GM12873 (cell line): ENCODE data around the gene CDH13.

Experiments
- CTCF ChIP-seq: IDR thresholded peaks from 2 replicates; pipeline ENCODE4 v1.5.1; 2012; ENCODE audit warnings: low read depth, mild to moderate bottlenecking, moderate library complexity, low read length, control low read depth; ENCODE audit not compliant: insufficient read depth; ENCODE audit errors: missing control alignments

Gene CDH13

DNA sequence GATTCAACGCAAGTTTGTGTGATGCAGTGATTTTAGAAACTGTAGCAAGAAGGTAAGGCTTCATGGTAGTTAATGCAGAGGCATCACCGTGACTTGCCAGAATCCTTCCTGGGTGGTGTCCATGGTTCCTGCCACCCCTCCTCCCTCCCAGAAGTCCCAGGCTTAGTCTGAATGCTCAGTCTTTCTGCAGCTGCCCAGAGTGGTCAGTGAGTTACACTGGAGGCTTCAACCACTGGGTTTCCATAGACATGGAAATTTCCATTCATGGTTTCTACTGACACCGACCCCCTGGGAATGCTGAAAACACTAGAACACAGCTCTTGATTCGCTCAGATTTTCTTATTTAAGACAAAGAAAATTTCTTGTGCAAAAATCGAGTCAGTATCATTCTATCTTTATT, 1021.6 kb downstream of the CDH13 start:
- TF ChIP-seq CTCF: no peak

DNA sequence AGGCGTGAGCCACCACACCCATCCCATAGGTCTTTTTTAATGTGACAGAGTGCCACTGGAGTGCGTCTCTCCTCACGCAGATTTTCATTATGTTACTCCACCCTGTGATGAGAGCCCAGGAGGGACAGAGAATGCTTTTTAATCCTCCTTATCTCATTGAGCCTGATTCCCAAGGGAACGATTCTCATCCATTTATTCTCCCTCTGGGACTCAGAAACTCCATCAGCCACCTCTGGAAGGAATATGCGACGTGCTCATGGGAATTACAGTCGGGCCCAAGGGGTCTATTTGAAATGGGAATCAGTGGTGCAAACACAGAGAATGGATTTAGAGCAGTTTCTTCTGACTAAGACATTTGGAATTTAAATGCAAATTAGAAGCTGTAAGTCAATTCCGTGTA, 1025.1 kb downstream of the CDH13 start:
- no peak for TF ChIP-seq CTCF

GRCh38 chr16:83652943-83653342, 1026.2 kb downstream of the CDH13 start:
- no peak for TF ChIP-seq CTCF

DNA sequence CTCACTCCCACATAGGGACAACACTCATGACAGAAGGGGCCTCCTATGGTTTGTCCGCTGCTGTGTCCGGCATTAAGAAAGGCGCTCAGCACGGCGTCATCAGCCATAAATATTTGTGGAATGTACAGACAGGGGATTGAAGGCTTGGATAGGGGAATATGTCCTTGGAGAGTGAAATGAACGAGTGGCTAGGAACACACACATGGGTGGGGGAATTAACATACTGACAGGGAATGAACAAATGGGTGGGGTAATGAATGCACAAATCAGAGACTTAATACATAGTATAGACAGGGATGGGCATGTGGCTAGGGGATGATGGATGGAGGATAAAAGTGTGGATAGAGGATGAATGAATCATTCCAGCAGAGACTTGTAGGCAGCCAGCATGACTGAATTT, 1027.0 kb downstream of the CDH13 start:
- TF ChIP-seq CTCF: no peak

DNA sequence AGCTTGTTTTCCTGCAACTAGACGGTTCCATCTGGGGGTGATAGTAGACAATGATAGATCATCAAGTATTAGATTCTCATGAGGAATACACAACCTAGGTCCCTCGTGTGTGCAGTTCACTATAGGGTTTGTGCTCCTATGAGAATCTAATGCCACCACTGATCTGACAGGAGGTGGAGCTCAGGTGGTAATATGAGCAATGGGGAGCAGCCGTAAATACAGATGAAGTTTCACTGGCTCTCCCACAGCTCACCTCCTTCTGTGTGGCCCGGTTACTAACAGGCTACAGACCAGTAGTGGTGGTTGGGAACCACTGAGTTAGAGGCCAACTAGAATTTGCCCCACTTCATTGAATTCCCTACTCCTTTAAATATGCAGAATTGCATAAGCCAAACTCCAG, 1033.5 kb downstream of the CDH13 start:
- no peak for TF ChIP-seq CTCF

DNA sequence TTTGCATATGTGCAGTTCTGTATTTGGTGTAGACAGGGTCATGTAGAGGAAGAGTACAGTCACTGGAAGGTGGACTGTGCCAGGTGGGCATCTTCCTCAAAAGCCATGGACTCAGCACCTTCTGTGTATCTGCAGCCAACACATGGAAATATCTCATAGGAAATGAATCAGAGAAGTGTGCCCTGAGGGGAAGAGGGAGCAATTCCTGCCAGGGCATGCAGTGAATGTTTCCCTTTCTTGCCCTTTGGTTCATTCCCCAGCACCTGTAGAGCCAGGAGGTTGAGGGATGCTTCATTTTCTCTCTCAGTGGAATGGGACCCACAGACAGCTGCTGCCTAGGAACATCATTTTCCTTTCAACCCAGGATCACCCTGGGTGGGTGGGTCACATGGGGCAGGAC, 1034.9 kb downstream of the CDH13 start:
- TF ChIP-seq CTCF: no peak

DNA sequence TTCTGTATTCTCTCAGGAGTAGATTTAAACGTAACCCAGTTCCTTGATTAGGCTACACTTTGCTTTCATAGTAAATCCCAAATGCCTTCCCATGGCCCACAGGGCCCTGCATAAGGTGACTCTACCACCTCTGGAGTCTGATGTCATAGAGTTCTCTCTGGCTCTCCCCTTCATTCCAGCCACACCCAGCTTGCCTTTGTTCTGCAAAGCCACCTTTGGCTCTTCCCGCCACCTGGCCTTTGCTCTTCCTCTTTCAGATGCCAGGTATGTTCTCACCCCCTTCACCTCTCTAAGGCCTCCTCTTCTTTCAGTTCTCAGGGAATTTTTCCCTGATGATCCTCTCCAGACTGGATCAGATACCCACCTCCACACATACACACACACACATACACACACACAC, 1039.7 kb downstream of the CDH13 start:
- TF ChIP-seq CTCF: no peak

GRCh38 chr16:83669456-83669855, 1042.7 kb downstream of the CDH13 start:
- TF ChIP-seq CTCF: no peak
